GM19240 (cell line): ENCODE measurements around the gene NRSN2.
"Not testable (repeated sequence)": the region's sequence is repeated elsewhere in the genome, so short reads cannot be mapped to it uniquely, and the experiment has no call there.

ENCODE experiments used
- DNase-seq: peaks from one replicate; pipeline ENCODE4 v3.0.0; 2011; ENCODE audit warnings: low spot score; ENCODE audit not compliant: insufficient read length

Gene NRSN2

GRCh38 chr20:353166-353565 is 6.3 kb downstream of the NRSN2 start:
- no peak for DNase-seq

GRCh38 chr20:354298-354977 is 7.5 kb downstream of the NRSN2 start:
- DNase-seq = peak; percentile 80

- not testable (repeated sequence) for DNase-seq
Observed at GRCh38 chr20:356154-356553, 9.2 kb downstream of the NRSN2 start.

GRCh38 chr20:356745-357144 is 9.8 kb downstream of the NRSN2 start:
- no peak for DNase-seq

DNA sequence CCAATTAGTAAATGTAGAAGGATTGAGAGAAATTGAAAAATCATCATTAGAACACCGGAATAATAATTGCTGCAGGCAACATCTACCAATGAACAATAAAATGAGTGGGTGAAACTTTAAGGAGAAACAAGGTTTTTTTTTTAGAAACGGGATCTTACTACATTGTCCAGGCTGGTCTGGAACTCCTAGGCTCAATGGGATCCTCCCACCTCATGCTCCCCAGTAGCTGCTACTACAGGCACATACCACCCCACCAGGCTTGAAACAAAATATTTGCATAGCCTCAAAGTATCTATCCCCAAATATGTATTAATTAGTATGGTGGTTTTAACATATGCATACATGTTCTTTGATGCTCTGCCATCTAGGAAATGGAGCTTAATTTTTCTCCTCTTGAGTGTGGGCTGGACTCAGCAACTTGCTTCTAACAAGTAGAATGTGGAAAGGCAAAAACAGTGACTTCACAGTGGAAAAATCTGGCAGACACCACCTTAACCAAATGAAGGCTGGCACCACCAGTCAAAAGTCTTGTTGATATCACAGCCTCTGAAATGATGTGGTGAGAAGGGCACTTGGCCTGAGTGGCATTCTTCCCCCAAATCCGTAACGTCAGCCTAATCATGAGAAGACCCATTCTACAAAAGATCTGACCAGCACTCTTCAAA is 12.1 kb downstream of the NRSN2 start:
- DNase-seq = no peak

DNA sequence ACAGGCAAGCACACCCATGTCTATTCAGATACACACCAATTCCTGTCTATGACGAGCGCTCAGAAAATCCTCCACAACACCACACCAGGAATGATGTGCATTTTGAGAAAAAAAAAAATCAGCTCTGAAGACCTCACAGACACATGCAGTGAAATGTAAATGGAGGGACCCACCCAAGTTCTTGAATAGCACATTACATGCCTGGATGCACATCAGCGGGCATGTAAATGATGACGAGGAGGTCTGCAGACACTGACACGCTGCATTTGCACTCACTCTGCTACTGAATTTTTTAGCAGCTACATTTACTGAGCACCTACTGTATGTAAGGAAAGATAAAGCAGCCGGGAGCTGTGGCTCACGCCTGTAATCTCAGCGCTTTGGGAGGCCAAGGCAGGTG is 14.7 kb downstream of the NRSN2 start:
- no peak for DNase-seq

GRCh38 chr20:362271-363254 is 15.7 kb downstream of the NRSN2 start:
- no peak for DNase-seq

DNA sequence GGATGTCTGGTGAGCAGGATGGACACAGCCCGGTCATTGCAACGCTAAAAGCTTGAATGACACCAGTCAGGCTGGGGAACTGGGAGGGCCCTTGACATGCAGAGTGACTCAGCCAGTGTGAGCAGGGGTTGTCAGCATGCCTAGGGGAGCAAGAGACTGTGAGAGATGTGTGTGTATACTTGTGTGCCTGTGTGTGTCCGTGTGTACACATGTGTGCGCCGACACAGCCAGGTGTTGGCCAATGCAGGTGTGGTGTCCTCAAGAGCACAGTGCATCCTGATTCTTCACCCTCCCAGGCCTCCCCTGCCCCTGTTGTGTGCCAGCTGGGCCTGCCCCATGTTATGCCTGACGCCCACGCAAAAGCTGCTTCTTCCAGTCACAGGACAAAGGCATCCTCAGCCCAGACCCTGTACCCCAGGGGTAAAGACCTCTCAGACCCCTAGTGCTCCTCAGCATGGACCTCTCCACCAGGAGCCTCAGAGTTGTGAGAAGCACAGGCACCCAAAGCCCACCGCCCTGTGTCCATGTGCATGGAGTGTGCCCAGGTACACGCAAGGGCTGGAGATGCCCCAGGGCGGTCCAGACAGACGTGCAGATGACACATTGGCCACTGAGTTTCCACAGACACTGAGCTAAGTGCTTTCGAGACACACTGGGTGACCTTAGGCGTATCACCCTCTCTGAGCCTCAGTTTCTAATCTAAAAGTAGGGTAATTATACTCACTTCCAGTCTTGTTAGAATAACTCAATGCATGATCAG is 16.6 kb downstream of the NRSN2 start:
- no peak for DNase-seq

- no peak for DNase-seq
Observed at GRCh38 chr20:364905-365794, 18.2 kb downstream of the NRSN2 start.

DNA sequence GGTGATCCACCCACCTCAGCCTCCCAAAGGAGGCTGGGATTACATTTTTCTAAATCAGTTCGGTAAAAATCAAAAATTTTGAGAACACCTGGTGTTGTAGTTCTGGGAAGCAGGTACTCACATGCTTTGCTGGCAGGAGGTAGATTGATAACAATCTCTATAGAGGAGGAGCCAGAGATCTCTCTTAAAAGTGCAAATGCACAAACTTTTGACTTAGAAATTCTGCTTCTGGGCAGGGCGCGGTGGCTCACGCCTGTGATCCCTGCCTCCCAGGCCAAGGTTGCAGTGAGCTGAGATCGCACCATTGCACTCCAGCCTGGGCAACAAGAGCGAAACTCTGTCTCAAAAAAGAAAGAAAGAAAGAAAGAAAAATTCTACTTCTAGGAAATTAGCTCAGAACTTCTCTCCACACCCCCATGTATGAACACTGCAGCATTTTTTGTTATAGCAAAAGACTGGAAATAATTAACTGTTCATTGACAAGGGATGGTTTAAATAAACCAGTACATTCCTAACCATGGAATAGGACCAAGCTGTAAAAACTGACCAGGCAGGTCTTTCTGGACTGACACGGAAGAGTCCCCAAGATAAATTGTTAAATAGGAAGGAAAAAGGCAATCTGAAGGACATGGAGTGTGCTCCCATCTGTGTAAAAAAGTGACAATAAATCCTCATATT is 19.3 kb downstream of the NRSN2 start:
- no peak for DNase-seq

DNA sequence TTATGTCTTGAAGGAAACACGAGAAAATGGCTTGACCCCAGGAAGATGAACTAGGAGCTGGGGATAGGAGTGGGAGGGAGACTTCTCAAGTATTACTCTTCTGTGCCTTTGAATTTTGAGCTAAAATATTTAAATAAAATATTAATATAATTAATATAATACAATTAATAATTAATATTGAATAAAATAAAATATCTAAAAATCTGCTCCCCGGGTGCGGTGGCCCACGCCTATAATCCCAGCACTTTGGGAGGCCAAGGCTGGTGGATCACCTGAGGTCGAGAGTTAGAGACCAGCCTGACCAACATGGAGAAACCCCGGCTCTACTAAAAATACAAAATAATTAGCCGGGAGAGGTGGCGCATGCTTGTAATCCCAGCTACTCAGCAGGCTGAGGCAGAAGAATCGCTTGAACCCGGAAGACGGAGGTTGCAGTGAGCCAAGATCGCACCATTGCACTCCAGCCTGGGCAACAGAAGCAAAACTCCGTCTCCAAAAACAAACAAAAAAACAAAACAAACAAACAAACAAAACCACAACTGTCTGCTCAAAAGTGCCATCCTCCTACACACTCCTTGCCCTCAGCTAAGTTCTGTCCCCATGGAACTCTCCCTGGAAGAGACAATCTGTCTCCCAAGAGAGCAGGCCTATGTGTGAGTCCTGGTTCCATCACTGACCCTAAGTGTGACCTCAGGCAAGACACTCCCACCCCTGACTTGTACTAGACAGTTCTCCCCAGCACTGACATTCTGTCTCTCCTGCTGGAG is 20.0 kb downstream of the NRSN2 start:
- DNase-seq = no peak

GRCh38 chr20:367486-367887 is 20.6 kb downstream of the NRSN2 start:
- no peak for DNase-seq

DNA sequence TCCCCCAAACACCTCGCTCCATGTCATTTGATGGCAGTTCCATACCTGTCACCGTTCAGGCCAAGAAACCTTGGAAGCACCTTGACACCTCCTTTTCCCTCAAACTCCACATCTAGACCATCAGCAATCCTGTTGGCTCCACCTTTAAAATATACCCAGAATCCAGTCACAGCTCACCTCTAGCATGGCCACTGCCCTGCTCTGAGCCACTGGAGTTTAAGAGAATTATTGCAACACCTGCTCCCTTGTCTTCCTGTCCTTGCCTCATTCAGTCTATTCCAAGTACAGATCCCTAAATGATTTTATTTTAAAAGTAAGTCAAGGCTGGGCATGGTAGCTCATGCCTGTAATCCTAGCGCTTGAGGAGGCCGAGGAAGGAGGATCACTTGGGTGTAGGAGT is 22.0 kb downstream of the NRSN2 start:
- no peak for DNase-seq

DNA sequence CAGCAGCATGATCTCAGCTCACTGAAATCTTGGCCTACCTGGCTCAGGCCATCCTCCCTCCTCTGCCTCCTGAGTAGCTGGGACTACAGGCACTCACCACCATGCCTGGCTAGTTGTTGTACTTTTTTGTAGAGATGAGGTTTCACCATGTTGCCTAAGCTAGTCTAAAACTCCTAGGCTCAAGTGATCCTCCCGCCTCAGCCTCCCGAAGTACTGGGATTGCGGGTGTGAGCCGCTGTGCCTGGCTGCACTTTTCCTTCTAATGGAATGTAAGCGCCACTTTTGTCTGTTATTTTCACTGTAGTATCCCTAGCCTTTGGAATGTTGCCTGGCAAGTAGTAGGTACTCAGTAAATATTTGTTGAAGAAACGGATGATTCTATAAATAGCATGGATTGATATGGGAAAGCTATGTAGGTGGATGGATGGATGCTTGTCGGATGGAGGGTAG is 23.3 kb downstream of the NRSN2 start:
- DNase-seq = no peak

DNA sequence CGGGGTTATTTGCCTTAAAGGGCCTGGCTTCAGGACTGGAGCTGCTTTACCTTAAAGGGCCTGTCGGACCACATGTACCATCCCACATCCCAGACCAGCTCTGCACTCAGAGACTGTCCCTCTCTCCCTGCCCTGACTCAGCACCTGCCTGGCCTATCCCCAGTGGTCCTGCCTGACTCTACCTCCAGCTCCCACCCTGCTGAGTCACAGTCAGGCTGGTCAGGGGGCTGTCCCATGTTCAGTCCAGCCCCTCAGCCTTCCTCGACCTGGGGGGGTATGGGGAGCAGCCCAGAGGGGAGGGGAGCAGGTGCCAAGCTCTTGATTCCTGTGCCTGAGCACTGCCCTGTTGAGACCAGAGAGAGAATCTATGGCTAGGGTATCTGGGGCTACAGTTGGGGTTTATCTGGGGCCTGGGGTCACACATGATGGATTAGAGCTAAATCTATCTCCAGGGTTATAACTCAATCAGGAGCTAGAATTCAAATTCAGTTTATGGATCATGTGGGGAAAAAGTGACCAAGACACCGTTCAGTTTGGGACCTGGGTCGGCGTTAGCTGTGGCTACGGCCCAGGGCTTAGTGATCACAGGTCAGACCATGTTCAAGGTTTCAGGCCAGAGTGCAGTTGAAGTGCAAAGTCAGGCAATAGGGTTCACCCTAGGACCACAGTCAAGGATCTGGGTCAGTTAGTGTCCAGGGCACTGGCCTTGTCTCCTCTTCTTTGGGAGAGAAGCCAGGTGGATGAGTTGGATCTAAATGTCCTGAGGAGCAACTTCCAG is 24.3 kb downstream of the NRSN2 start:
- DNase-seq = no peak

- no peak for DNase-seq
Observed at GRCh38 chr20:371755-372542, 25.0 kb downstream of the NRSN2 start.

DNA sequence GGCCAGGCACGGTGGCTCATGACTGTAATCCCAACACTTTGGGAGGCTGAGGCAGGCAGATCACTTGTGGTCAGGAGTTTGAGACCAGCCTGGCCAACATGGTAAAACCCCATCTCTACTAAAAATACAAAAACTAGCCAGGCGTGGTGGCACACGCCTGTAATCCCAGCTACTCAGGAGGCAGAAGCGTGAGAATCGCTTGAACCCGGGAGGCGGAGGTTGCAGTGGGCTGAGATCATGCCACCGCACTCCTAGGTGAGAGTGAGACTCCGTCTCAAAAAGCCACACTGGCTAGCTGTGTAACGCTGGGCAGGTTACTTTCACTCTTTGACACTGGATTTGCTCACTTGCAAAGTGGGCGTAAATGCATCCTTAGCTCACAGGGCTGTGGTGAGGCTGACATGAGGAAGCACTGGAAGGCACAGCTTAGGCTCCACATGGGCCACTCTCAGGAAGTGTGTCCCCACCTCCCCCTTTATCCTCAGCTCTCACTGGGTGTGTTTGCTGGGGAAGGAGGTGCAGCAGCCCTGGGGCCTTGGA is 25.7 kb downstream of the NRSN2 start:
- DNase-seq = not testable (repeated sequence)
